Loucy (cell line): Measurements from ENCODE around the gene ARHGEF16.

Experiments
- H2AFZ ChIP-seq: fragments of 200-600 bp; sonication (generic); 2 replicates; pipeline ENCODE4 v1.6.0; 2016; ENCODE audit warnings: antibody characterized with exemption, mild to moderate bottlenecking, low read length, moderate library complexity
- H3F3A ChIP-seq: fragments of 200-600 bp; 2 replicates; pipeline ENCODE4 v1.6.0; 2016; ENCODE audit warnings: antibody characterized with exemption, low read depth, mild to moderate bottlenecking
- H3K27me3 ChIP-seq: fragments of 200-600 bp; sonication (generic); 2 replicates; pipeline ENCODE4 v1.6.1; 2014; ENCODE audit warnings: low read length, mild to moderate bottlenecking; ENCODE audit not compliant: insufficient read depth, poor library complexity, severe bottlenecking
- H3K36me3 ChIP-seq: fragments of 200-600 bp; sonication (generic); 2 replicates; pipeline ENCODE4 v1.6.1; 2016; ENCODE audit warnings: low read length; ENCODE audit not compliant: insufficient read depth
- H3K4me1 ChIP-seq: fragments of 200-600 bp; sonication (generic); 2 replicates; pipeline ENCODE4 v1.5.1; 2014; ENCODE audit warnings: low read length, mild to moderate bottlenecking; ENCODE audit not compliant: insufficient read depth, poor library complexity, severe bottlenecking
- H3K4me2 ChIP-seq: fragments of 200-600 bp; sonication (generic); 2 replicates; pipeline ENCODE4 v1.6.0; 2014; ENCODE audit warnings: antibody characterized with exemption, low read length, low read depth, mild to moderate bottlenecking; ENCODE audit not compliant: poor library complexity, severe bottlenecking
- H3K4me3 ChIP-seq: fragments of 200-600 bp; sonication (generic); 2 replicates; pipeline ENCODE4 v1.5.1; 2014; ENCODE audit warnings: low read length, mild to moderate bottlenecking, mixed read lengths; ENCODE audit not compliant: poor library complexity, severe bottlenecking
- H3K79me2 ChIP-seq: fragments of 200-600 bp; sonication (generic); 2 replicates; pipeline ENCODE4 v1.6.1; 2014; ENCODE audit warnings: low read length; ENCODE audit not compliant: insufficient read depth
- H3K9ac ChIP-seq: fragments of 200-600 bp; sonication (generic); 2 replicates; pipeline ENCODE4 v1.6.0; 2014; ENCODE audit warnings: mild to moderate bottlenecking, low read depth, low read length, moderate library complexity; ENCODE audit not compliant: poor library complexity, severe bottlenecking
- H3K9me2 ChIP-seq: fragments of 200-600 bp; sonication (generic); replicated peaks from 2 replicates; pipeline ENCODE4 v1.6.1; 2016; ENCODE audit warnings: low read depth, low read length, mixed read lengths
- H3K9me3 ChIP-seq: fragments of 200-600 bp; sonication (generic); 2 replicates; pipeline ENCODE4 v1.6.1; 2014; ENCODE audit warnings: mild to moderate bottlenecking, antibody characterized with exemption, low read length, low read depth; ENCODE audit not compliant: insufficient read depth
- H4K20me1 ChIP-seq: fragments of 200-600 bp; sonication (generic); 2 replicates; pipeline ENCODE4 v1.6.0; 2014; ENCODE audit warnings: antibody characterized with exemption, low read length, mild to moderate bottlenecking; ENCODE audit not compliant: insufficient read depth, poor library complexity, severe bottlenecking
- EZH2phosphoT487 ChIP-seq: fragments of 200-600 bp; IDR thresholded peaks from 2 replicates; pipeline ENCODE4 v1.6.1; 2018; ENCODE audit warnings: antibody characterized with exemption, mild to moderate bottlenecking, moderate library complexity, borderline replicate concordance
- TF ChIP-seq, protein P1 (sequence below): fragments of 200-600 bp; sonication (generic); conservative IDR thresholded peaks from 2 replicates; pipeline ENCODE4 v1.5.1; 2014; ENCODE audit warnings: mild to moderate bottlenecking, antibody characterized with exemption, low read length

Gene ARHGEF16

DNA sequence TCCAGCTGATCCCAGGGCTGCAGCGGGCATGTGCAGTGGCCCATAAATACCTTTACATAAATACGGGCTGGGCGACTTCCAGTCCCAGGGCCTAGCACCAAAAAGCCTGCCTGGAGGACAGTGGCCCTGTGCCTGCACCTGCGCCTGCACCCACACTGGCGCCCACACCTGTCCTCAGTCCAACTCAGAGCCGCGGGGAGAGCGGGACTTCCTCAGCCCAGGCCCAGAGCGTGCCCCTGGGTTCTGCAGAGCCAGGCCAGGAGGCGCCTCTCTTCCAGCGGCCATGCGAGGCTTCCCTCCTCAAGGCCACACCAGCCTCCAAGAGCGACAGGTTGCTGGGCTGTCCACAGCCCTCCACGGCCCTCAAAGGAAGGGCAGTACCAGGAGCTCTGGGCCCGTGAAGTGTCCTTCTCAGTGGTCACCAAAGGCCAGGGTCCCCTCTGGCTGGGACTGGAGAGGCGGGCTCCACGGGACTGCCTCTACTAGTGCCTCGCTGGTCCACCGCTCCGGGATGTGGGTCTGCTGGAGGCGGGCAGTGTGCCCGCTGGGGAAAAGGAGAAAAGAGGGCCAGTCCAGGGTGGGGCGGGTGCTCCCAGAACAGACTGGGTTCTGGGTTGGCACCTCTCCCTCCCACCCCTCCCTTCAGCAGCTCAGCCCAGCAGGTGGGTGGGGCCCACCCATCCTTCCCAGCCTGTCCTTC, 35.7 kb downstream of the ARHGEF16 start:
- Histone ChIP-seq H3K4me1 (no peaks in the 10 kb centered on the region), H3K79me2 (no peaks in the 10 kb centered on the region), H3K9ac (no peak overlapping the region), H3K36me3 (no peaks in the 10 kb centered on the region), H3F3A (no peaks in the 10 kb centered on the region), H4K20me1 (no peaks in the 10 kb centered on the region), H3K27me3 (no peaks in the 10 kb centered on the region), H2AFZ (no peak overlapping the region), H3K9me2 (no peaks in the 10 kb centered on the region), H3K9me3 (no peaks in the 10 kb centered on the region), H3K4me3 (no peak overlapping the region), H3K4me2 (no peak overlapping the region)
- TF ChIP-seq, protein P1, sequence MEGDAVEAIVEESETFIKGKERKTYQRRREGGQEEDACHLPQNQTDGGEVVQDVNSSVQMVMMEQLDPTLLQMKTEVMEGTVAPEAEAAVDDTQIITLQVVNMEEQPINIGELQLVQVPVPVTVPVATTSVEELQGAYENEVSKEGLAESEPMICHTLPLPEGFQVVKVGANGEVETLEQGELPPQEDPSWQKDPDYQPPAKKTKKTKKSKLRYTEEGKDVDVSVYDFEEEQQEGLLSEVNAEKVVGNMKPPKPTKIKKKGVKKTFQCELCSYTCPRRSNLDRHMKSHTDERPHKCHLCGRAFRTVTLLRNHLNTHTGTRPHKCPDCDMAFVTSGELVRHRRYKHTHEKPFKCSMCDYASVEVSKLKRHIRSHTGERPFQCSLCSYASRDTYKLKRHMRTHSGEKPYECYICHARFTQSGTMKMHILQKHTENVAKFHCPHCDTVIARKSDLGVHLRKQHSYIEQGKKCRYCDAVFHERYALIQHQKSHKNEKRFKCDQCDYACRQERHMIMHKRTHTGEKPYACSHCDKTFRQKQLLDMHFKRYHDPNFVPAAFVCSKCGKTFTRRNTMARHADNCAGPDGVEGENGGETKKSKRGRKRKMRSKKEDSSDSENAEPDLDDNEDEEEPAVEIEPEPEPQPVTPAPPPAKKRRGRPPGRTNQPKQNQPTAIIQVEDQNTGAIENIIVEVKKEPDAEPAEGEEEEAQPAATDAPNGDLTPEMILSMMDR: no peak
- TF ChIP-seq EZH2phosphoT487: no peak

DNA sequence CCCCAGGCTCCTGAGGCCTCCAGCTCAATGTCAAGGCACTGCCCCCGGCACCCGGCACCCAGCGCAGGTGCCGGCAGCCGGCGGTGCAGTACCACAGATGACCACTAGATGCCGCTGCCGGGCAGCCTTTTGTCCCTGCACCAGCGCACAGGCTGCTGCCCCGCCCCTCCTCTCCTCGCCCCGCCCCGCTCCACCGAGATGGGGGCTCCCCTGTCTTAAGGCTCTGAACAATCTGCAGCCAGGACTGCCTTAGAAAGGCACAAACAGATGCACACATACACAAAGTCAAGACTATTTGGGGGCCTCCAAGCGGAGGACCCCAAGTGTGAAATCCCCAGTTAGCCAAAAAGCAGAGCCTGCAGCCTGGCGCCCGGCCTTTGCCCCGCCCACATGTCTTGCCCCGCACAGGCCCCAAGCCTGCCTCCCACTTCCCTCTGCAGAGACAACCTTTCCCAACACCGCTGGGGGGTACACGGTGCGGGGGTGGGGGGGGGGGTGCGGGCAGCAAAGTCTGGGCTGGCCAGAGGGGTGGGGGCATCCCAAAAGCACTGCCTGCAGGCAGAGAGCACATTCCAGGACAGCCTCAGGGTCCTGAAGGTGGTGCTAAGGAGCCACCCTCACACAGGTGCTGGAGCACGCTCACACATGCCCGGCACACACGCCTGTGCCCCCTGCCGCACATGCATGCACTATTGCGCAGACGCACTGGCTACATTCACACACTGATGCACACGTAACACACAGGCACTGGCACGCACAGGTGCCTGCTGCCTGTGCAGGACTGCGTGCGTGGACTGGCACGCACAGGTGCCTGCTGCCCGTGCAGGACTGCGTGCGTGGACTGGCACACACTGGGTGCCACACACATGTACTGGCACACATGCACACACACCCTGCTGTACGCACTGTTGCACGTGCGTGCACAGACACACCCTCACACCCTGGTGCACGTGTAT, 37.1 kb downstream of the ARHGEF16 start:
- Histone ChIP-seq H3K27me3 (no peaks in the 10 kb centered on the region), H3K4me1 (no peaks in the 10 kb centered on the region), H3K9ac (no peak overlapping the region), H3K79me2 (no peaks in the 10 kb centered on the region), H3K36me3 (no peaks in the 10 kb centered on the region), H3F3A (no peaks in the 10 kb centered on the region), H2AFZ (0 out of 2 replicates have a peak overlapping the region, but pooled peaks have one; percentile 64), H3K4me3 (no peak overlapping the region), H4K20me1 (no peaks in the 10 kb centered on the region), H3K9me2 (no peaks in the 10 kb centered on the region), H3K9me3 (no peaks in the 10 kb centered on the region), H3K4me2 (peak overlapping the region; percentile 41)
- no peak for TF ChIP-seq EZH2phosphoT487
- TF ChIP-seq, protein P1: peak; percentile 89

DNA sequence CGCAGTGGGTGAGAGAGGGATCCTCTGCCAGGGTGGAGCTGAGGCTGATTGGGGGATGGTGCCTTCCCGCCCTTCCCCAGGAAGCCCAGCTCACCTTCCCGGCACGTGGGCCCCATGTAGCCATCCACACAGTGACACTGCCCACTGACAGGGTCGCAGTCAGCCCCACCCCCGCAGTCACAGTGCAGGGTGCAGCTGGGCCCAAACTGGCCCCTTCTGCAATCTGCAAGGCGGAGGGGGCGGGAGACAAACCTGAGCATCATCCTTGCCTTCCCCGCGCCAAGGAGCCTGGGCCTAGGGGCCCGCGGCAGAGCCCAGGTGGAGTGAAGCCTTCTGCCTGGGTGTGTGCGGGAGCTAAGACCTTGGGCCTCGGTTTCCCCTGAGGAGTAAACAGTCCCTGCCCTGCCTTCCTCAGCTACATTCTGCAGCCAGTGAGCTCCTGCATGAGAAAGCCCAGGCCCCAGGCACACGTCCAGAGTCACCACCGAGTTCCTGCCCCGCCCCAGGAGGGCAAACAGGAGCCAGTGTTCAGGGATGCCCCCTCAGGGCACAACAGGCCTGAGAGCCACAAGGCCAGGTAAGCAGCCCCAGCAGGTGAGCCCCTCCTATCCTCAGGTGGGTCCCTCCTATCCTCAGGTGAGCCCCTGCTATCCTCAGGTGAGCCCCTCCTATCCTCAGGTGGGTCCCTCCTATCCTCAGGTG, 38.2 kb downstream of the ARHGEF16 start:
- no peaks in the 10 kb centered on the region for H4K20me1 ChIP-seq
- no peaks in the 10 kb centered on the region for H3K9me3 ChIP-seq
- no peak overlapping the region for H3K4me2 ChIP-seq
- H3K9me2 ChIP-seq: no peaks in the 10 kb centered on the region
- H3K27me3 ChIP-seq: no peaks in the 10 kb centered on the region
- no peaks in the 10 kb centered on the region for H3K79me2 ChIP-seq
- no peaks in the 10 kb centered on the region for H3K4me1 ChIP-seq
- no peaks in the 10 kb centered on the region for H3K36me3 ChIP-seq
- no peaks in the 10 kb centered on the region for H3F3A ChIP-seq
- TF ChIP-seq, protein P1: no peak
- no peak for TF ChIP-seq EZH2phosphoT487
- no peak overlapping the region for H2AFZ ChIP-seq
- no peak overlapping the region for H3K4me3 ChIP-seq
- no peak overlapping the region for H3K9ac ChIP-seq
